Mucosa of stomach (tissue), 1 donor: ENCODE data around the gene RPL19.

Source experiments
- H3K27me3 ChIP-seq: one replicate; pipeline ENCODE4 v1.7.0; 2013; ENCODE audit warnings: mild to moderate bottlenecking, low read length; ENCODE audit not compliant: control insufficient read depth, insufficient read depth
- H3K36me3 ChIP-seq: one replicate; pipeline ENCODE4 v1.7.0; 2013; ENCODE audit warnings: low read length; ENCODE audit not compliant: control insufficient read depth, insufficient read depth
- H3K4me1 ChIP-seq: one replicate; pipeline ENCODE4 v1.7.0; 2013; ENCODE audit warnings: mild to moderate bottlenecking, low read length; ENCODE audit not compliant: control insufficient read depth, insufficient read depth
- H3K4me3 ChIP-seq: one replicate; pipeline ENCODE4 v1.7.0; 2013; ENCODE audit warnings: low read length
- H3K9ac ChIP-seq: one replicate; pipeline ENCODE4 v1.7.0; 2013; ENCODE audit warnings: mild to moderate bottlenecking, low read length, moderate library complexity
- H3K9me3 ChIP-seq: one replicate; pipeline ENCODE4 v1.7.0; 2013; ENCODE audit warnings: mild to moderate bottlenecking, low read length, moderate library complexity; ENCODE audit not compliant: control insufficient read depth
- donor health status: Pancreatic carcinoma.

The RPL19 gene

GRCh38 chr17:39174920-39175694, 25.0 kb upstream of the RPL19 start:
- no peak overlapping the region for H3K9ac ChIP-seq
- H3K4me3 ChIP-seq = no peak overlapping the region

GRCh38 chr17:39175695-39176093, 24.4 kb upstream of the RPL19 start:
- Histone ChIP-seq H3K36me3 (no peaks in the 10 kb centered on the region), H3K27me3 (no peaks in the 10 kb centered on the region), H3K4me3 (no peak overlapping the region), H3K4me1 (peaks cover 14% of the 10 kb centered on the region), H3K9me3 (no peaks in the 10 kb centered on the region), H3K9ac (no peak overlapping the region)

More at GRCh38 chr17:39174920-39175694, 25.0 kb upstream of the RPL19 start:
- no peaks in the 10 kb centered on the region for H3K27me3 ChIP-seq
- H3K9me3 ChIP-seq = no peaks in the 10 kb centered on the region
- H3K4me1 ChIP-seq = peaks cover 14% of the 10 kb centered on the region
- H3K36me3 ChIP-seq = no peaks in the 10 kb centered on the region

- Histone ChIP-seq H3K4me3 (no peak overlapping the region), H3K36me3 (no peaks in the 10 kb centered on the region), H3K9ac (no peak overlapping the region), H3K27me3 (no peaks in the 10 kb centered on the region), H3K4me1 (peaks cover 14% of the 10 kb centered on the region), H3K9me3 (no peaks in the 10 kb centered on the region)
These were observed 22.8 kb upstream of the RPL19 start for GRCh38 chr17:39177256-39177655.

- no peak overlapping the region for H3K4me3 ChIP-seq
- peaks cover 14% of the 10 kb centered on the region for H3K4me1 ChIP-seq
- no peaks in the 10 kb centered on the region for H3K27me3 ChIP-seq
- H3K36me3 ChIP-seq = no peaks in the 10 kb centered on the region
- no peak overlapping the region for H3K9ac ChIP-seq
- H3K9me3 ChIP-seq = no peaks in the 10 kb centered on the region
These were observed 21.5 kb upstream of the RPL19 start for GRCh38 chr17:39178536-39178935.

- Histone ChIP-seq H3K9me3 (no peaks in the 10 kb centered on the region), H3K4me3 (no peak overlapping the region), H3K36me3 (no peaks in the 10 kb centered on the region), H3K4me1 (peaks cover 14% of the 10 kb centered on the region), H3K9ac (no peak overlapping the region), H3K27me3 (no peaks in the 10 kb centered on the region)
These were observed 18.8 kb upstream of the RPL19 start for GRCh38 chr17:39181303-39181702.

- no peak overlapping the region for H3K9ac ChIP-seq
- H3K4me3 ChIP-seq = no peak overlapping the region
- peaks cover 20% of the 10 kb centered on the region for H3K4me1 ChIP-seq
- H3K36me3 ChIP-seq = no peaks in the 10 kb centered on the region
- H3K27me3 ChIP-seq = no peaks in the 10 kb centered on the region
- H3K9me3 ChIP-seq = no peaks in the 10 kb centered on the region
These were observed 17.0 kb upstream of the RPL19 start for GRCh38 chr17:39183045-39183444.

- H3K27me3 ChIP-seq = no peaks in the 10 kb centered on the region
- no peaks in the 10 kb centered on the region for H3K9me3 ChIP-seq
- H3K4me1 ChIP-seq = peaks cover 15% of the 10 kb centered on the region
- H3K36me3 ChIP-seq = no peaks in the 10 kb centered on the region
- H3K9ac ChIP-seq = no peak overlapping the region
- no peak overlapping the region for H3K4me3 ChIP-seq
These were observed 16.4 kb upstream of the RPL19 start for GRCh38 chr17:39183720-39184119.

- H3K9me3 ChIP-seq = no peaks in the 10 kb centered on the region
- no peaks in the 10 kb centered on the region for H3K36me3 ChIP-seq
- no peak overlapping the region for H3K9ac ChIP-seq
- peaks cover 14% of the 10 kb centered on the region for H3K4me1 ChIP-seq
- no peak overlapping the region for H3K4me3 ChIP-seq
- H3K27me3 ChIP-seq = no peaks in the 10 kb centered on the region
These were observed 13.5 kb upstream of the RPL19 start for GRCh38 chr17:39186481-39187002.

- H3K9ac ChIP-seq = no peak overlapping the region
- H3K27me3 ChIP-seq = no peaks in the 10 kb centered on the region
- H3K9me3 ChIP-seq = no peaks in the 10 kb centered on the region
- H3K4me3 ChIP-seq = no peak overlapping the region
- peaks cover 14% of the 10 kb centered on the region for H3K4me1 ChIP-seq
- no peaks in the 10 kb centered on the region for H3K36me3 ChIP-seq
These were observed 12.8 kb upstream of the RPL19 start for GRCh38 chr17:39187152-39187830.

GRCh38 chr17:39191750-39192510, 8.2 kb upstream of the RPL19 start:
- peaks cover 23% of the 10 kb centered on the region for H3K4me1 ChIP-seq
- no peak overlapping the region for H3K9ac ChIP-seq
- no peaks in the 10 kb centered on the region for H3K27me3 ChIP-seq
- H3K36me3 ChIP-seq = no peaks in the 10 kb centered on the region
- no peaks in the 10 kb centered on the region for H3K9me3 ChIP-seq
- H3K4me3 ChIP-seq = no peak overlapping the region

GRCh38 chr17:39192901-39193300, 7.2 kb upstream of the RPL19 start:
- Histone ChIP-seq H3K4me1 (peaks cover 17% of the 10 kb centered on the region), H3K9me3 (no peaks in the 10 kb centered on the region), H3K27me3 (no peaks in the 10 kb centered on the region), H3K36me3 (no peaks in the 10 kb centered on the region), H3K4me3 (no peak overlapping the region), H3K9ac (no peak overlapping the region)

- Histone ChIP-seq H3K27me3 (no peaks in the 10 kb centered on the region), H3K4me1 (peaks cover 22% of the 10 kb centered on the region), H3K4me3 (no peak overlapping the region), H3K9ac (no peak overlapping the region), H3K36me3 (no peaks in the 10 kb centered on the region), H3K9me3 (no peaks in the 10 kb centered on the region)
These were observed 6.7 kb upstream of the RPL19 start for GRCh38 chr17:39193346-39193745.
